ENCODE data around the gene KIF2C. TPM values are rescaled to one million over a fixed set of nuclear protein-coding genes. Genes with fewer than 3 reads are reported as not detected.
A peak's percentile ranks its signal among the peaks of the same experiment; 100 is the strongest.

KIF2C gene
- total RNA-seq, 1 experiment from 2014 or later: 92.6 TPM

GRCh38 chr1:44811234-44811633, 71.6 kb downstream of the KIF2C start:
- Histone ChIP-seq H3K9me3 (ENCODE audit: control insufficient read depth in 1 of 2, insufficient read depth in 1 of 2, low read depth in 1 of 2, low read length in 2 of 2) (no peaks in the 10 kb centered on the region), H3K27ac (ENCODE audit: low read depth, low read length) (no peak overlapping the region; the same call in 1 of the 2 replicates), H3K4me3 (replicated peaks in 1 of 2; ENCODE audit: low read depth in 1 of 2, low read length in 2 of 2) (no peak overlapping the region), H3K9me2 (ENCODE audit: insufficient read depth) (no peaks in the 10 kb centered on the region), H3K9ac (ENCODE audit: low read length) (peak overlapping the region; percentile 4; the same call in 1 of the 2 replicates), H3K79me2 (ENCODE audit: insufficient read depth, low read length) (no peaks in the 10 kb centered on the region), H3K36me3 (ENCODE audit: control insufficient read depth in 1 of 2, insufficient read depth in 2 of 2, low read length in 2 of 2) (peaks cover 0 to 5% of the 10 kb centered on the region in 2 experiments; a peak in 1 of 4 replicates), H3K4me2 (ENCODE audit: low read length) (peak overlapping the region; percentile 68; the same call in 1 of the 2 replicates), H3K4me1 (ENCODE audit: control insufficient read depth in 1 of 2, insufficient read depth in 2 of 2, low read length in 2 of 2) (peaks cover 54 to 67% of the 10 kb centered on the region in 2 experiments), H2AFZ (ENCODE audit: low read depth, low read length, poor library complexity, severe bottlenecking) (no peak overlapping the region), H4K20me1 (ENCODE audit: insufficient read depth) (no peaks in the 10 kb centered on the region), H3K27me3 (ENCODE audit: insufficient read depth, low read length) (no peaks in the 10 kb centered on the region)
- ATAC-seq (no peak), DNase-seq (ENCODE audit: low read depth, low spot score) (no peak)
- intact Hi-C loops (cut with micrococcal nuclease): no loop called here
- BruUV-seq (replicated peaks): no TSS peak
- ChIA-PET RAD21 (ENCODE audit: low non-redundant PET in 1 of 2, low total read pairs in 2 of 2, uncharacterized antibody in 2 of 2, unreplicated experiment in 2 of 2) (no interaction called here), CTCF (interaction anchor here (2.9 kb wide), 1 partner anchor 11 kb away, joined by 8 read pairs; the partner anchor contains the start of gene PLK3), POLR2A (interaction anchor here (1.0 to 8.0 kb wide), 3 partner anchors 9 to 18 kb away, joined by 3 to 200 read pairs (median 32); partner anchors contain the start of gene PLK3)
- TF ChIP-seq, protein P1, sequence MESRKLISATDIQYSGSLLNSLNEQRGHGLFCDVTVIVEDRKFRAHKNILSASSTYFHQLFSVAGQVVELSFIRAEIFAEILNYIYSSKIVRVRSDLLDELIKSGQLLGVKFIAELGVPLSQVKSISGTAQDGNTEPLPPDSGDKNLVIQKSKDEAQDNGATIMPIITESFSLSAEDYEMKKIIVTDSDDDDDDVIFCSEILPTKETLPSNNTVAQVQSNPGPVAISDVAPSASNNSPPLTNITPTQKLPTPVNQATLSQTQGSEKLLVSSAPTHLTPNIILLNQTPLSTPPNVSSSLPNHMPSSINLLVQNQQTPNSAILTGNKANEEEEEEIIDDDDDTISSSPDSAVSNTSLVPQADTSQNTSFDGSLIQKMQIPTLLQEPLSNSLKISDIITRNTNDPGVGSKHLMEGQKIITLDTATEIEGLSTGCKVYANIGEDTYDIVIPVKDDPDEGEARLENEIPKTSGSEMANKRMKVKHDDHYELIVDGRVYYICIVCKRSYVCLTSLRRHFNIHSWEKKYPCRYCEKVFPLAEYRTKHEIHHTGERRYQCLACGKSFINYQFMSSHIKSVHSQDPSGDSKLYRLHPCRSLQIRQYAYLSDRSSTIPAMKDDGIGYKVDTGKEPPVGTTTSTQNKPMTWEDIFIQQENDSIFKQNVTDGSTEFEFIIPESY (IDR thresholded peaks at IDR 0.05; ENCODE audit: extremely low read depth, insufficient replicate concordance, low read length): no peak
- TF ChIP-seq RAD21 (IDR thresholded peaks at IDR 0.05; ENCODE audit: low read depth) (no peak), POLR2A (IDR thresholded peaks at IDR 0.05; ENCODE audit: borderline replicate concordance, extremely low read depth, insufficient read depth, insufficient read length) (no peak), YY1 (IDR thresholded peaks at IDR 0.05; ENCODE audit: extremely low read depth, insufficient replicate concordance, low read depth, low read length) (no peak), EGR1 (IDR thresholded peaks at IDR 0.05; ENCODE audit: low read depth) (no peak), CBX3 (IDR thresholded peaks at IDR 0.05; ENCODE audit: low read depth) (no peak), TCF7L2 (IDR thresholded peaks at IDR 0.05; ENCODE audit: borderline replicate concordance, extremely low read depth, insufficient read depth, insufficient read length) (no peak), ZFX (IDR thresholded peaks at IDR 0.05) (no peak), FOSL1 (IDR thresholded peaks at IDR 0.05; ENCODE audit: low read depth) (no peak), EZH2 (IDR thresholded peaks at IDR 0.05) (no peak)
